ENCODE results near the gene KRT6A. TPM values are rescaled to one million over a fixed set of nuclear protein-coding genes. Genes with fewer than 3 reads are reported as not detected.
"Not testable (repeated sequence)": the region's sequence is repeated elsewhere in the genome, so short reads cannot be mapped to it uniquely, and the experiment has no call there.

KRT6A gene
- total and polyA plus RNA-seq, 2 experiments from 2014 or later: not detected

DNA sequence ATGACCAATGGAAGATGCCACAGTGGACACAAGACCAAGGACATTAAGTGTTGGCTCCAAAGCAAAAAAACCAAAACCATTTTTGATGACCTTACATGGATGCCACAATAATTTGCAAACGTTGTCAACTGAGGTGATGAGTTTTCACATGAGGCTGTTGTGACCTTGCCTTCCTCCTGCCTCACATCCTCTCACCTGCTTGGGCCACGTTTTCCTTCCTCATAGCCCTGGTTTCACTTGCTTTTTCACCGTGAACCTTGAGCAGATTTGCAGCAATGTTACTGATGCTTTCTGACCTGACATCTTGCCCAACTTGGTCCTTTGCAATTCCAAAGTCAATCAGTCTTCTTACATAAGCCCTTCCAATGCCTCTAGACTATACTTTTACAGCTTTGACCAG lies 44.8 kb downstream of the KRT6A start:
- Histone ChIP-seq H3K36me3 (ENCODE audit: low read depth) (no peaks in the 10 kb centered on the region), H3K9me3 (ENCODE audit: low read depth) (no peaks in the 10 kb centered on the region), H4K20me1 (ENCODE audit: insufficient read depth) (no peaks in the 10 kb centered on the region), H3K79me2 (ENCODE audit: insufficient read depth) (no peaks in the 10 kb centered on the region), H3K4me2 (ENCODE audit: unreplicated experiment) (no peak overlapping the region), H2AFZ (no peak overlapping the region), H3K27ac (no peak overlapping the region), H3F3A (ENCODE audit: insufficient read depth) (peaks cover 6% of the 10 kb centered on the region), H3K9ac (no peak overlapping the region), H3K27me3 (replicated peaks; ENCODE audit: insufficient read depth) (0 out of 2 replicates have a peak, but pooled peaks cover 13% of the 10 kb centered on the region), H3K9me2 (ENCODE audit: insufficient read depth) (no peaks in the 10 kb centered on the region), H3K4me1 (ENCODE audit: insufficient read depth) (peaks cover 4% of the 10 kb centered on the region), H3K4me3 (no peak overlapping the region)
- WGBS, 2 experiments (ENCODE audit: low coverage in 1 of 2, low lambda C conversion rate in 2 of 2, missing lambda C conversion rate in 2 of 2): 47 to 57% methylated on average over 3 of the region's 3 CpGs
- DNase-seq: no peak
- no peak for TF ChIP-seq EZH2phosphoT487 (IDR thresholded peaks at IDR 0.05; ENCODE audit: insufficient read depth, low read depth)
- no peak for TF ChIP-seq EZH2 (IDR thresholded peaks at IDR 0.05; ENCODE audit: insufficient read depth, poor library complexity, severe bottlenecking)
- in situ Hi-C loops (cut with MboI): no loop called here

DNA sequence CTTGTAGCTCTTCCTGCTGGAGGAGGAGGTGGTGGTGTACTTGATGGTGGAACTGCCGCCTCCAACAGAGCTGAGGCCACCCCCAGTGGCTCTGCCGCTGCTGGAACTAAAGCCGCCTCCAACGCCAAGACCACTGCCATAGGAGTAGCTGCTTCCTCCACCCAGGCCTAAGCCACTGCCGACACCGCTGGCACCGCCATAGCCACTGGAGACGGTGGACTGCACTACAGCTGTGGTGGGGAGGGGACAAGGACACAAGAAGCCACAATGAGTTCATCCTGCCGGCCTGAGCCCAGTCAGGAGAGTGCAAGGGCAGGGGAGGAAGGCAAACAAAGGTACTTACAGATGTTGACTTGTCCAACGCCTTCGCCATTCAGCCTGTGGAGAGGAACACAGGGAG lies 45.9 kb downstream of the KRT6A start:
- H3K9me2 ChIP-seq (ENCODE audit: insufficient read depth): not testable (repeated sequence)

DNA sequence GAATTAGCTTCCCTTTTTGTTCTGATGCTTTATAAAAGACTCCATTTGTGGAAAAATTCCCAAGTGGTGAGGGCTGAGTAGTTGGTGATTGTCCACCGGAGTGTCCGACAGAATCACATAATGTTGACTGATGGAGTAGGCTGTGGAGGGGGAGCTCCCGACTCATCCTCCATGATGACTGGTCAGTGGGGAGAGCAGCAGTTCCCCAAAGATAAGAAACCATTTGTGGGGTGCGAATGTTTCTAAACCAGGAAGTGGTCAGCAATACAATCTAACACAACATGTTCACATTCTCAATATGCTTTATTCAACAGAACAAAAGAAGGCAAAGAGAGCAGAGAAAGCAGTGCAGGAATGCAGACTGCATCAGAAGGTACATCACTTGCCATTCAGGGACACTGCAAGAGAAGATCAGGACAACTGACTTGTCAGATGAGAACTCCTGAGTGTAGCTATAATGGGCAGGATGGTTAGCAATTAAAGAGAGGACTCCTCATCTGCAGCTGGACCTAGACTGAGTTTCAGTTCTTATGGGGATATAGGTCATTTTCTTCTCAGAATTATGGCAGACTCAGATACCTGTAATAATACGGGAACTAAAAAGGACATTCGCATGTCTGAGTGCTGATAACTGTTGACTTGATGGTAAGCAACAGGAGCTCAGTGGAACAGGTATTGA lies 46.6 kb downstream of the KRT6A start:
- Histone ChIP-seq H3K9me3 (ENCODE audit: low read depth) (no peaks in the 10 kb centered on the region), H3K36me3 (ENCODE audit: low read depth) (no peaks in the 10 kb centered on the region), H2AFZ (no peak overlapping the region), H3K4me2 (ENCODE audit: unreplicated experiment) (no peak overlapping the region), H3F3A (ENCODE audit: insufficient read depth) (peaks cover 20% of the 10 kb centered on the region), H3K27ac (no peak overlapping the region), H4K20me1 (ENCODE audit: insufficient read depth) (no peaks in the 10 kb centered on the region), H3K9me2 (ENCODE audit: insufficient read depth) (no peaks in the 10 kb centered on the region), H3K4me3 (no peak overlapping the region), H3K9ac (no peak overlapping the region), H3K4me1 (ENCODE audit: insufficient read depth) (peaks cover 19% of the 10 kb centered on the region), H3K79me2 (ENCODE audit: insufficient read depth) (no peaks in the 10 kb centered on the region), H3K27me3 (replicated peaks; ENCODE audit: insufficient read depth) (0 out of 2 replicates have a peak, but pooled peaks cover 13% of the 10 kb centered on the region)
- in situ Hi-C loops (cut with MboI): no loop called here
- 65 to 79% methylated on average over 6 of the region's 6 CpGs for WGBS, 2 experiments (ENCODE audit: low coverage in 1 of 2, low lambda C conversion rate in 2 of 2, missing lambda C conversion rate in 2 of 2)
- no peak for TF ChIP-seq EZH2 (IDR thresholded peaks at IDR 0.05; ENCODE audit: insufficient read depth, poor library complexity, severe bottlenecking)
- TF ChIP-seq EZH2phosphoT487 (IDR thresholded peaks at IDR 0.05; ENCODE audit: insufficient read depth, low read depth): no peak
- DNase-seq: peak; percentile 20

More for the DNA sequence above, 45.9 kb downstream of the KRT6A start:
- Histone ChIP-seq H3K27me3 (replicated peaks; ENCODE audit: insufficient read depth) (0 out of 2 replicates have a peak, but pooled peaks cover 13% of the 10 kb centered on the region), H3K4me1 (ENCODE audit: insufficient read depth) (peaks cover 12% of the 10 kb centered on the region), H3F3A (ENCODE audit: insufficient read depth) (peaks cover 13% of the 10 kb centered on the region)
- H3K4me2 ChIP-seq (ENCODE audit: unreplicated experiment); H3K36me3 ChIP-seq (ENCODE audit: low read depth); H3K4me3 ChIP-seq; H3K27ac ChIP-seq; H4K20me1 ChIP-seq (ENCODE audit: insufficient read depth); H3K9ac ChIP-seq; H3K9me3 ChIP-seq (ENCODE audit: low read depth); in situ Hi-C loops (cut with MboI); H3K79me2 ChIP-seq (ENCODE audit: insufficient read depth); DNase-seq; H2AFZ ChIP-seq: not testable (repeated sequence)
- 83 to 85% methylated on average over 11 of the region's 11 CpGs for WGBS, 2 experiments (ENCODE audit: low coverage in 1 of 2, low lambda C conversion rate in 2 of 2, missing lambda C conversion rate in 2 of 2)

DNA sequence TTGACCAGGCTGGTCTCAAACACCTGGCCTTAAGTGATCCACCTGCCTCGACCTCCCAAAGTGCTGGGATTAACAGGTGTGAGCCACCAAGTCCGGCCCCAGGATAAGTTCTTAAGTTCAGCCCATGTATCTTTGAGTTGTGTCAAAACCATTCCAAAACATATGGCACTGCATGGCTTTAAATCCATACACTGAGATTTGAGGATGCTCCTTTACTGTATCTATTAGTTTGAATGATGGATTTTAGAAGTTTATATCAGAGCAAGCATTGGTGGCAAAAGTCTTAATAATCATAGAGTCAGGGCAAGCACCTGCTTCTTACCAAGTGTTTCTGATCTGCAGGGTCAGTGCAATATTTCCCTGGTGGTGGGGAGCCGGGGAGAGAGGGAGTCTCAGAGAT lies 47.2 kb downstream of the KRT6A start:
- in situ Hi-C loops (cut with MboI): no loop called here
- Histone ChIP-seq H3K9me3 (ENCODE audit: low read depth) (no peaks in the 10 kb centered on the region), H2AFZ (no peak overlapping the region), H3K9me2 (ENCODE audit: insufficient read depth) (no peaks in the 10 kb centered on the region), H3K79me2 (ENCODE audit: insufficient read depth) (no peaks in the 10 kb centered on the region), H3F3A (ENCODE audit: insufficient read depth) (peaks cover 26% of the 10 kb centered on the region), H3K27ac (no peak overlapping the region), H3K27me3 (replicated peaks; ENCODE audit: insufficient read depth) (0 out of 2 replicates have a peak, but pooled peaks cover 13% of the 10 kb centered on the region), H4K20me1 (ENCODE audit: insufficient read depth) (no peaks in the 10 kb centered on the region), H3K9ac (no peak overlapping the region), H3K4me1 (ENCODE audit: insufficient read depth) (peaks cover 26% of the 10 kb centered on the region), H3K36me3 (ENCODE audit: low read depth) (no peaks in the 10 kb centered on the region), H3K4me3 (no peak overlapping the region), H3K4me2 (ENCODE audit: unreplicated experiment) (no peak overlapping the region)
- WGBS, 2 experiments (ENCODE audit: low coverage in 1 of 2, low lambda C conversion rate in 2 of 2, missing lambda C conversion rate in 2 of 2): 72 to 76% methylated on average over 3 of the region's 3 CpGs
- TF ChIP-seq EZH2phosphoT487 (IDR thresholded peaks at IDR 0.05; ENCODE audit: insufficient read depth, low read depth) (no peak), EZH2 (IDR thresholded peaks at IDR 0.05; ENCODE audit: insufficient read depth, poor library complexity, severe bottlenecking) (no peak)
- no peak for DNase-seq

Measured in GM23248 (cell line).